ENCODE data around the gene OR2T4. TPM values are rescaled to one million over a fixed set of nuclear protein-coding genes. Genes with fewer than 3 reads are reported as not detected.
A peak's percentile ranks its signal among the peaks of the same experiment; 100 is the strongest.

Gene OR2T4
- total and polyA plus RNA-seq, 2 donors from 2014 or later: not detected

DNA sequence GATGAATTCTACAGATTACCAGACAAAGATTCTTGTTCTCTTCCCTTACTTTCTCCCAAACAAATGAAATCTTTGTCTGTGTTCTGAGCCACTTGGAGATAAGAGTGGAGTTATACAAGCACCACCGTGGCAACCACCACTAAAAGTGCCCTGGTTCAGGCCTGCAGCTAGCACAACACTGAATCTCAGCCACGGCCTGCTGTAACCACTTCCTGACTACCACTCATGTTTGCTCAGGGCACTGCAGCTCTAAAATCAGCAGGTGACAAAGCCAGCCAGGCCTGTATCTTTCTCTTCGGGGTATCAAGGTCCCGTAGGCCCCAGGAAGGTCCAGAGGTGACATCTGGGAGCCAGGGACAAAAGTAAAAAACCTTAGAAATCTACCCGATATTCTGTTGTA, 10.9 kb downstream of the OR2T4 start:
- H3K27me3 ChIP-seq (ENCODE audit: control insufficient read depth, insufficient read depth, low read length): no peaks in the 10 kb centered on the region
- H3K4me1 ChIP-seq (ENCODE audit: control insufficient read depth in 2 of 3, insufficient read depth in 2 of 3, low read depth in 1 of 3, low read length in 3 of 3): no peaks in the 10 kb centered on the region
- H3K9ac ChIP-seq (ENCODE audit: low read length in 3 of 3): no peak overlapping the region
- TF ChIP-seq, protein P1, sequence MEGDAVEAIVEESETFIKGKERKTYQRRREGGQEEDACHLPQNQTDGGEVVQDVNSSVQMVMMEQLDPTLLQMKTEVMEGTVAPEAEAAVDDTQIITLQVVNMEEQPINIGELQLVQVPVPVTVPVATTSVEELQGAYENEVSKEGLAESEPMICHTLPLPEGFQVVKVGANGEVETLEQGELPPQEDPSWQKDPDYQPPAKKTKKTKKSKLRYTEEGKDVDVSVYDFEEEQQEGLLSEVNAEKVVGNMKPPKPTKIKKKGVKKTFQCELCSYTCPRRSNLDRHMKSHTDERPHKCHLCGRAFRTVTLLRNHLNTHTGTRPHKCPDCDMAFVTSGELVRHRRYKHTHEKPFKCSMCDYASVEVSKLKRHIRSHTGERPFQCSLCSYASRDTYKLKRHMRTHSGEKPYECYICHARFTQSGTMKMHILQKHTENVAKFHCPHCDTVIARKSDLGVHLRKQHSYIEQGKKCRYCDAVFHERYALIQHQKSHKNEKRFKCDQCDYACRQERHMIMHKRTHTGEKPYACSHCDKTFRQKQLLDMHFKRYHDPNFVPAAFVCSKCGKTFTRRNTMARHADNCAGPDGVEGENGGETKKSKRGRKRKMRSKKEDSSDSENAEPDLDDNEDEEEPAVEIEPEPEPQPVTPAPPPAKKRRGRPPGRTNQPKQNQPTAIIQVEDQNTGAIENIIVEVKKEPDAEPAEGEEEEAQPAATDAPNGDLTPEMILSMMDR (IDR thresholded peaks at IDR 0.05; ENCODE audit: borderline replicate concordance, extremely low read depth, insufficient read depth): no peak
- FAIRE-seq (no peak), DNase-seq (no peak)
- no peak overlapping the region for H3K27ac ChIP-seq (ENCODE audit: low read depth in 2 of 2, low read length in 2 of 2)
- no peak overlapping the region for H3K4me3 ChIP-seq (ENCODE audit: low read length in 3 of 3)
- no peaks in the 10 kb centered on the region for H3K36me3 ChIP-seq (ENCODE audit: control insufficient read depth in 2 of 3, insufficient read depth in 3 of 3, low read length in 3 of 3)
- intact Hi-C loops (cut with DNase I): no loop called here
- H3K9me3 ChIP-seq (ENCODE audit: control insufficient read depth in 2 of 3, insufficient read depth in 1 of 3, low read length in 3 of 3): peaks cover 0 to 4% (median 0%) of the 10 kb centered on the region in 3 donors

DNA sequence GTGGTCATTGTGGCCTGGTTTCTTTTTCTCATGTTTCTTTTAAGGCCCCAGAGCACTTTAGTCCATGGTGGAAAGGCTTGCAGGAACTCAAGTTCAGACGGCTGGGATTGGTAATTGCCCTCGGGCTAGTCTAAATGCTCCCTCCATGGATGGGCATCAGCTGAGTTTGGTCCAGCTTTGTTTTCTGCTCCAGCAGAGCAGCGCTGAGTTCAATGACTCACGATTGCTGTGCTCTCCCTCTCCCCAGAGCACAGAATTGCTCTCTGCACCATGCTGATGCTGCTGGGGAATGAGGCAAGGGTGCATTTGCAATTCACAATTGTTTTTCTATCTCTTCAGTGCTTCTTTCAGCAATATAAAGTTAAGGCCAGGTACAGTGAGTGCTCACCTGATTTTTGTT, 12.3 kb downstream of the OR2T4 start:
- Histone ChIP-seq H3K9me3 (ENCODE audit: control insufficient read depth in 2 of 3, insufficient read depth in 1 of 3, low read length in 3 of 3) (peaks cover 0 to 4% (median 0%) of the 10 kb centered on the region in 3 donors), H3K4me3 (ENCODE audit: low read length in 3 of 3) (no peak overlapping the region), H3K27me3 (ENCODE audit: control insufficient read depth, insufficient read depth, low read length) (no peaks in the 10 kb centered on the region), H3K36me3 (ENCODE audit: control insufficient read depth in 2 of 3, insufficient read depth in 3 of 3, low read length in 3 of 3) (no peaks in the 10 kb centered on the region), H3K4me1 (ENCODE audit: control insufficient read depth in 2 of 3, insufficient read depth in 2 of 3, low read depth in 1 of 3, low read length in 3 of 3) (no peaks in the 10 kb centered on the region), H3K27ac (ENCODE audit: low read depth in 2 of 2, low read length in 2 of 2) (no peak overlapping the region), H3K9ac (ENCODE audit: low read length in 3 of 3) (no peak overlapping the region)
- TF ChIP-seq, protein P1 (IDR thresholded peaks at IDR 0.05; ENCODE audit: borderline replicate concordance, extremely low read depth, insufficient read depth): no peak
- no peak for FAIRE-seq
- intact Hi-C loops (cut with DNase I): no loop called here
- DNase-seq: peak in 1 of 5 donors; percentile 2

DNA sequence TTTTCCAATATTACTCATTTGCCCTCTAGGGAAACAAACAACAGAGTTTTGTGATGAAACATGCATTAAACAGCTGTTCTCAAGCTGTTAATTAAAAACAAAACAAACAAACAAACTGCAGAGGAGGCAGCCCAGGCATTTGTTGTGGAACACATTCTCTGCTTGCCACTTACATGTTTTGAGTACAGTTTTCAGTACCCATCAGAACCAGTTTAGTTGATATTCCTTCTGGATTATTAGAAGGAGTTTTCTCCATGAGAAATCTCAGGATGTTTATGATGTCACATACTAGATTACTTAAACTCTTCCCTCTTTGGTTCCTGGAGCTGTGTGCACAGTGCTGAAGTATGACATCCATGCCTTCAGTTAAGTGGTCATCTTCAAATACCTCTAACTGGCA, 14.0 kb downstream of the OR2T4 start, which contains the start of gene OR2T6:
Gene OR2T6, plus strand, starts transcription at position 301 of the 400 bp plus-strand sequence. CDS start 11,863 bp downstream, outside the sequence.
- no peaks in the 10 kb centered on the region for H3K4me1 ChIP-seq (ENCODE audit: control insufficient read depth in 2 of 3, insufficient read depth in 2 of 3, low read depth in 1 of 3, low read length in 3 of 3)
- intact Hi-C loops (cut with DNase I): no loop called here
- H3K27ac ChIP-seq (ENCODE audit: low read depth in 2 of 2, low read length in 2 of 2): no peak within 1 kb of the TSS
- H3K9ac ChIP-seq (ENCODE audit: low read length in 3 of 3): no peak within 1 kb of the TSS
- no peak for DNase-seq
- H3K9me3 ChIP-seq (ENCODE audit: control insufficient read depth in 2 of 3, insufficient read depth in 1 of 3, low read length in 3 of 3): no peaks in the 10 kb centered on the region
- TF ChIP-seq, protein P1 (IDR thresholded peaks at IDR 0.05; ENCODE audit: borderline replicate concordance, extremely low read depth, insufficient read depth): no peak
- H3K27me3 ChIP-seq (ENCODE audit: control insufficient read depth, insufficient read depth, low read length): no peaks in the 10 kb centered on the region
- no peak within 1 kb of the TSS for H3K4me3 ChIP-seq (ENCODE audit: low read length in 3 of 3)
- no peak for FAIRE-seq
- no peaks in the 10 kb centered on the region for H3K36me3 ChIP-seq (ENCODE audit: control insufficient read depth in 2 of 3, insufficient read depth in 3 of 3, low read length in 3 of 3)

DNA sequence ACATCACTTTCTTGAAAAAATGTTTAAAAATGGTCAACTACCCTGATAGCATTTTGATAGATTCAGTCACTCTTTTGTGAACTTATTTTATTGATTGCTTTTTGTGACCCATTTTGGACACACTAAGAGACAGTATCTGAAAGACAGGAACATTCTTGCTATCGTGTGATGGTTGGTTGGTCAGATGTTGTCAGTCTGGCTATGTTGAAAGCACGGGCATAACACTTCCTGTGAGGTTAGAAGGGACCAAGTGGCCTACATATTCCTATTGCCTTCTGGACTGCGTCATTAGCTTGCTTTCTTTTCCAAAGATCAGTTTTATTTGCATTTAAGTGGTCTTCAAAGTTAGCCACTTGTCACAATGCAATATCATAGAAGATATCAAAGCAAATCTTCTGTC, 15.5 kb downstream of the OR2T4 start:
- intact Hi-C loops (cut with DNase I): no loop called here
- H3K4me3 ChIP-seq (ENCODE audit: low read length in 3 of 3): no peak overlapping the region
- FAIRE-seq (no peak), DNase-seq (no peak)
- H3K9me3 ChIP-seq (ENCODE audit: control insufficient read depth in 2 of 3, insufficient read depth in 1 of 3, low read length in 3 of 3): no peaks in the 10 kb centered on the region
- H3K9ac ChIP-seq (ENCODE audit: low read length in 3 of 3): no peak overlapping the region
- no peaks in the 10 kb centered on the region for H3K27me3 ChIP-seq (ENCODE audit: control insufficient read depth, insufficient read depth, low read length)
- H3K27ac ChIP-seq (ENCODE audit: low read depth in 2 of 2, low read length in 2 of 2): no peak overlapping the region
- H3K36me3 ChIP-seq (ENCODE audit: control insufficient read depth in 2 of 3, insufficient read depth in 3 of 3, low read length in 3 of 3): no peaks in the 10 kb centered on the region
- no peaks in the 10 kb centered on the region for H3K4me1 ChIP-seq (ENCODE audit: control insufficient read depth in 2 of 3, insufficient read depth in 2 of 3, low read depth in 1 of 3, low read length in 3 of 3)
- TF ChIP-seq, protein P1 (IDR thresholded peaks at IDR 0.05; ENCODE audit: borderline replicate concordance, extremely low read depth, insufficient read depth): no peak
